Raji (cell line): Measurements from ENCODE around the gene RAB10.

Experiments used
- POLR2A ChIP-seq: IDR thresholded peaks from 2 replicates; pipeline ENCODE4 v1.6.1; 2011; ENCODE audit warnings: low read depth, low read length, control low read depth; ENCODE audit not compliant: insufficient read depth

The RAB10 gene

GRCh38 chr2:26043862-26044696, 10.2 kb downstream of the RAB10 start:
- no peak for TF ChIP-seq POLR2A

GRCh38 chr2:26048791-26049190, 14.9 kb downstream of the RAB10 start:
- no peak for TF ChIP-seq POLR2A

GRCh38 chr2:26049641-26050040, 15.8 kb downstream of the RAB10 start:
- no peak for TF ChIP-seq POLR2A

GRCh38 chr2:26052740-26053139, 18.9 kb downstream of the RAB10 start:
- TF ChIP-seq POLR2A, result no peak

GRCh38 chr2:26054598-26055348, 20.9 kb downstream of the RAB10 start:
- TF ChIP-seq POLR2A, result no peak

- TF ChIP-seq POLR2A, result no peak
These were observed 24.5 kb downstream of the RAB10 start for GRCh38 chr2:26058390-26058789.

GRCh38 chr2:26059542-26059941, 25.7 kb downstream of the RAB10 start:
- TF ChIP-seq POLR2A, result no peak

- TF ChIP-seq POLR2A, result no peak
These were observed 27.7 kb downstream of the RAB10 start for GRCh38 chr2:26061539-26061938.

GRCh38 chr2:26064846-26065245, 31.0 kb downstream of the RAB10 start:
- no peak for TF ChIP-seq POLR2A

- TF ChIP-seq POLR2A, result no peak
These were observed 33.5 kb downstream of the RAB10 start for GRCh38 chr2:26067186-26067974.

GRCh38 chr2:26067980-26068507, 34.2 kb downstream of the RAB10 start:
- TF ChIP-seq POLR2A, result no peak

GRCh38 chr2:26068602-26069298, 34.9 kb downstream of the RAB10 start:
- peak; percentile 40; the same call in 1 of the 2 replicates for TF ChIP-seq POLR2A

- no peak for TF ChIP-seq POLR2A
These were observed 36.8 kb downstream of the RAB10 start for GRCh38 chr2:26070730-26071129.

GRCh38 chr2:26072925-26073768, 39.3 kb downstream of the RAB10 start:
- no peak for TF ChIP-seq POLR2A
